ENCODE measurements around the gene GGCT. TPM values are rescaled to one million over a fixed set of nuclear protein-coding genes. Genes with fewer than 3 reads are reported as not detected.

GGCT gene
- polyA plus RNA-seq, 2 of the 4 experiments (the other 2 are of a cell fraction) = 69.7 to 79.6 TPM

DNA sequence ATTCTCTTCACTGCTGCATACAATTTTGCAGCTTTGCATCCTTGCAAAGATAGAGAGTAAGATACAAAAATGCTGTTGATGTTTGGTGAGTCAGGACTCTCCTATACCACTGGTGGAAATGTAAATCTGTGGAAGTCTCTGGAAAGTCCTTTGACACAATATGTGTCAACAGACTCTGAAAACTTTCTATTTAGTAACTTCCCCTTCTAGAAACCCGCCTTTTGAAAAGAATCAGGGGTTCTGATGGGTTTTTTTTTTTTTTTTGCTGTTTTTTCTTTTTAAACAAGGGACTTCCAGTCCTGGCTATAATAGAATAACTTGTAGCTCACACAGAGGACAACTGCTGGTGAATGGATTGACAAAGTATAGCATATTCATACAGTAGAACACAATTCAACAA is 42.5 kb downstream of the GGCT start:
- H3K9me3 ChIP-seq = no peaks in the 10 kb centered on the region
- 91% methylated on average over 1 of the region's 1 CpG for WGBS (ENCODE audit: missing lambda C conversion rate)
- peaks cover 67% of the 10 kb centered on the region for H3K4me1 ChIP-seq
- POLR2A ChIA-PET = no interaction called here
- FAIRE-seq (no peak), ATAC-seq (no peak), DNase-seq (ENCODE audit: low read depth in 1 of 2, low spot score in 1 of 2) (no peak)
- no peak overlapping the region for H3K4me3 ChIP-seq
- TF ChIP-seq RNF2 (IDR thresholded peaks at IDR 0.05; ENCODE audit: borderline replicate concordance, low read depth) (no peak), ZFP36 (IDR thresholded peaks at IDR 0.05; ENCODE audit: borderline replicate concordance, partially characterized antibody) (no peak), CHD2 (IDR thresholded peaks at IDR 0.05; ENCODE audit: low read length, partially characterized antibody) (no peak), PHF8 (IDR thresholded peaks at IDR 0.05; ENCODE audit: borderline replicate concordance, low read depth) (no peak), SMC3 (IDR thresholded peaks at IDR 0.05) (no peak), POLR2A (IDR thresholded peaks at IDR 0.05; ENCODE audit: low read length) (no peak), TFCP2L1 (CRISPR knock-in tag; IDR thresholded peaks at IDR 0.05) (no peak), EHF (CRISPR knock-in tag; IDR thresholded peaks at IDR 0.05) (no peak), MAFK (IDR thresholded peaks at IDR 0.05; ENCODE audit: partially characterized antibody) (no peak), HOXB5 (CRISPR knock-in tag; IDR thresholded peaks at IDR 0.05) (no peak), ZC3H11A (IDR thresholded peaks at IDR 0.05) (no peak), KDM5A (IDR thresholded peaks at IDR 0.05) (no peak), POLR2AphosphoS2 (conservative IDR thresholded peaks at IDR 0.05; ENCODE audit: low read length) (no peak), CBX8 (IDR thresholded peaks at IDR 0.05) (no peak), HES2 (IDR thresholded peaks at IDR 0.05) (no peak), RAD21 (conservative IDR thresholded peaks at IDR 0.05 in 1 of 2, IDR thresholded peaks at IDR 0.05 in 1 of 2) (no peak), HDAC2 (IDR thresholded peaks at IDR 0.05) (no peak), ESRRA (IDR thresholded peaks at IDR 0.05; ENCODE audit: borderline replicate concordance, low read length) (no peak), EP300 (IDR thresholded peaks at IDR 0.05) (no peak)
- TF ChIP-seq, protein P1, sequence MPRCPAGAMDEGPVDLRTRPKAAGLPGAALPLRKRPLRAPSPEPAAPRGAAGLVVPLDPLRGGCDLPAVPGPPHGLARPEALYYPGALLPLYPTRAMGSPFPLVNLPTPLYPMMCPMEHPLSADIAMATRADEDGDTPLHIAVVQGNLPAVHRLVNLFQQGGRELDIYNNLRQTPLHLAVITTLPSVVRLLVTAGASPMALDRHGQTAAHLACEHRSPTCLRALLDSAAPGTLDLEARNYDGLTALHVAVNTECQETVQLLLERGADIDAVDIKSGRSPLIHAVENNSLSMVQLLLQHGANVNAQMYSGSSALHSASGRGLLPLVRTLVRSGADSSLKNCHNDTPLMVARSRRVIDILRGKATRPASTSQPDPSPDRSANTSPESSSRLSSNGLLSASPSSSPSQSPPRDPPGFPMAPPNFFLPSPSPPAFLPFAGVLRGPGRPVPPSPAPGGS (IDR thresholded peaks at IDR 0.05) = no peak
- peak overlapping the region in 1 of 2 experiments; percentile 12; a peak in 1 of 6 replicates for H3K27ac ChIP-seq
- CTCF ChIA-PET = interaction anchor here (0.7 kb wide), 1 partner anchor 236 kb away, joined by 3 read pairs; no protein-coding TSS in a partner anchor
- H3K4me2 ChIP-seq = no peak overlapping the region

- FAIRE-seq (no peak), ATAC-seq (peak; percentile 55 to 76; a peak in 5 of 6 replicates), DNase-seq (ENCODE audit: low read depth in 1 of 2, low spot score in 1 of 2) (peak in 1 of 2 experiments; percentile 12)
- peak overlapping the region; percentile 77 to 90 for H3K27ac ChIP-seq
- CTCF ChIA-PET = interaction anchor here (0.8 to 2.2 kb wide), 8 partner anchors 8 to 296 kb away, joined by 3 to 11 read pairs (median 4); no protein-coding TSS in a partner anchor
- H3K4me2 ChIP-seq = peak overlapping the region; percentile 77
- H3K4me1 ChIP-seq = peaks cover 49% of the 10 kb centered on the region
- TF ChIP-seq RARB (CRISPR knock-in tag; IDR thresholded peaks at IDR 0.05) = no peak
- TF ChIP-seq HOXB13 (CRISPR knock-in tag; IDR thresholded peaks at IDR 0.05; ENCODE audit: low read depth) = no peak
- H3K9me3 ChIP-seq = no peaks in the 10 kb centered on the region
- 47% methylated on average over 4 of the region's 4 CpGs for WGBS (ENCODE audit: missing lambda C conversion rate)
- peak overlapping the region; percentile 4; the same call in 2 of the 3 replicates for H3K4me3 ChIP-seq
- POLR2A ChIA-PET = interaction anchor here (1.0 to 2.3 kb wide), 3 partner anchors 9 to 30 kb away, joined by 3 to 17 read pairs (median 8); partner anchors contain the start of gene NOD1
These were observed 44.4 kb downstream of the GGCT start for GRCh38 chr7:30460246-30460633.

DNA sequence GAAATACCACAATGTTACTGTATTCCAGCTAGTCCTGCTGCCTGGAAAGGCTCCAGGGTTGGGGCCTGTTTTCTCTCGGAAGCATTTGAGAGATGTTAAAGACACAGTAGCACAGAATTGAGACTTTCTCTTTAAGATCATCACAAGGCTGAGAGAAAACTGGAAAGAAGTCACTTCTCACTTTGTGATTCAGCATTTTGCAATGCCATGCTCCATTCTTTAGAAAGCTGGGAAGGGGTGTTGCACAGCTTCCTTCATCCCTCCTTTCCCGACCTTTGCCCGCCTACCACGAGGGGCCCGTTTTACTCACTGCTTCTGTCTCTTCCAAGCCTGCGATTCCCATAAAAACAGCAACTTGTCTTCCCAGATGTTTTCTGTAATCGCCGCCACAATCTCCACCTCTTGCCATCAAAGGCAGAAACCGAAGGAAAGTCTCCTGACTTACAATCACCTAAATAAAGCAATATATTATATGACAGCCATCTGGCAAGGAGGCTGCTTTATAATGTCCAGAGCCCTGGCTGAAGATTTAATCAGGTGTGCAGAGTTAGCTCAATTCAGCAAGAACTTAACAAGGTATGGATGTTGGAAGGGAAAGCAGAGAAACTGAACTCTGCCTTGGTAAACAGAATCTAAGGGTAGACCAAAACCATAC is 44.9 kb downstream of the GGCT start:
- peak; percentile 81; the same call in 1 of the 2 replicates for TF ChIP-seq MYC (IDR thresholded peaks at IDR 0.05; ENCODE audit: borderline replicate concordance, low read length)
- TF ChIP-seq RAD21 (conservative IDR thresholded peaks at IDR 0.05 in 1 of 2, IDR thresholded peaks at IDR 0.05 in 1 of 2) = peak in 1 of 2 experiments; percentile 28; a peak in 1 of 5 replicates
- no peak for TF ChIP-seq ZFP36 (IDR thresholded peaks at IDR 0.05; ENCODE audit: borderline replicate concordance, partially characterized antibody)
- 0 out of 2 replicates have a peak, but pooled peaks have one; percentile 54 for TF ChIP-seq HOXB13 (CRISPR knock-in tag; IDR thresholded peaks at IDR 0.05; ENCODE audit: low read depth)
- peak; percentile 60 to 76; a peak in 2 of 5 replicates for TF ChIP-seq JUN (IDR thresholded peaks at IDR 0.05)
- TF ChIP-seq FOSL2 (IDR thresholded peaks at IDR 0.05) = peak; percentile 69
- peak; percentile 82 for TF ChIP-seq FOSL2 (CRISPR knock-in tag; IDR thresholded peaks at IDR 0.05)
- TF ChIP-seq CEBPB (IDR thresholded peaks at IDR 0.05) = peak in 1 of 2 experiments; percentile 75; a peak in 2 of 4 replicates
- TF ChIP-seq, protein P2, sequence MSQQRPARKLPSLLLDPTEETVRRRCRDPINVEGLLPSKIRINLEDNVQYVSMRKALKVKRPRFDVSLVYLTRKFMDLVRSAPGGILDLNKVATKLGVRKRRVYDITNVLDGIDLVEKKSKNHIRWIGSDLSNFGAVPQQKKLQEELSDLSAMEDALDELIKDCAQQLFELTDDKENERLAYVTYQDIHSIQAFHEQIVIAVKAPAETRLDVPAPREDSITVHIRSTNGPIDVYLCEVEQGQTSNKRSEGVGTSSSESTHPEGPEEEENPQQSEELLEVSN (IDR thresholded peaks at IDR 0.05; ENCODE audit: borderline replicate concordance, low read depth) = peak; percentile 38; the same call in 1 of the 2 replicates
- TF ChIP-seq JUNB (IDR thresholded peaks at IDR 0.05) = peak; percentile 48; the same call in 1 of the 2 replicates
- TF ChIP-seq GATA3 (IDR thresholded peaks at IDR 0.05; ENCODE audit: borderline replicate concordance) = peak; percentile 22; the same call in 1 of the 2 replicates
- no peak for TF ChIP-seq BHLHE40 (IDR thresholded peaks at IDR 0.05; ENCODE audit: low read depth, low read length)
- TF ChIP-seq MAX (IDR thresholded peaks at IDR 0.05) = peak; percentile 83
- 0 out of 3 replicates have a peak, but pooled peaks have one; percentile 9 for TF ChIP-seq SMC3 (IDR thresholded peaks at IDR 0.05)
- TF ChIP-seq MAFK (IDR thresholded peaks at IDR 0.05; ENCODE audit: partially characterized antibody) = peak; percentile 70
- no peak for TF ChIP-seq HES2 (IDR thresholded peaks at IDR 0.05)
- Histone ChIP-seq H3K27ac (peak overlapping the region; percentile 77 to 90), H3K4me2 (peak overlapping the region; percentile 77), H3K4me3 (peak overlapping the region; percentile 12), H3K9me3 (no peaks in the 10 kb centered on the region), H3K4me1 (peaks cover 44% of the 10 kb centered on the region)
- ChIA-PET CTCF (interaction anchor here (0.9 to 2.2 kb wide), 7 partner anchors 9 to 295 kb away, joined by 3 to 11 read pairs (median 4); no protein-coding TSS in a partner anchor), POLR2A (interaction anchor here (1.0 to 2.3 kb wide), 3 partner anchors 10 to 30 kb away, joined by 3 to 17 read pairs (median 8); partner anchors contain the start of gene NOD1)
- DNase-seq (ENCODE audit: low read depth in 1 of 2, low spot score in 1 of 2) (peak; percentile 61 to 85), FAIRE-seq (peak; percentile 80), ATAC-seq (peak; percentile 93 to 94)
- WGBS (ENCODE audit: missing lambda C conversion rate) = 2% methylated on average over 9 of the region's 9 CpGs

All from A549 (cell line).